Activated gamma-delta T cell treated with Interleukin-2 at 50 U/mL for 16 hours (primary cell): ENCODE data around the gene BEAN1.
A peak's percentile ranks its signal among the peaks of the same experiment; 100 is the strongest.

Experiments
- DNase-seq: peaks from one replicate; pipeline ENCODE4 v3.0.0-alpha.2; 2020

The BEAN1 gene

DNA sequence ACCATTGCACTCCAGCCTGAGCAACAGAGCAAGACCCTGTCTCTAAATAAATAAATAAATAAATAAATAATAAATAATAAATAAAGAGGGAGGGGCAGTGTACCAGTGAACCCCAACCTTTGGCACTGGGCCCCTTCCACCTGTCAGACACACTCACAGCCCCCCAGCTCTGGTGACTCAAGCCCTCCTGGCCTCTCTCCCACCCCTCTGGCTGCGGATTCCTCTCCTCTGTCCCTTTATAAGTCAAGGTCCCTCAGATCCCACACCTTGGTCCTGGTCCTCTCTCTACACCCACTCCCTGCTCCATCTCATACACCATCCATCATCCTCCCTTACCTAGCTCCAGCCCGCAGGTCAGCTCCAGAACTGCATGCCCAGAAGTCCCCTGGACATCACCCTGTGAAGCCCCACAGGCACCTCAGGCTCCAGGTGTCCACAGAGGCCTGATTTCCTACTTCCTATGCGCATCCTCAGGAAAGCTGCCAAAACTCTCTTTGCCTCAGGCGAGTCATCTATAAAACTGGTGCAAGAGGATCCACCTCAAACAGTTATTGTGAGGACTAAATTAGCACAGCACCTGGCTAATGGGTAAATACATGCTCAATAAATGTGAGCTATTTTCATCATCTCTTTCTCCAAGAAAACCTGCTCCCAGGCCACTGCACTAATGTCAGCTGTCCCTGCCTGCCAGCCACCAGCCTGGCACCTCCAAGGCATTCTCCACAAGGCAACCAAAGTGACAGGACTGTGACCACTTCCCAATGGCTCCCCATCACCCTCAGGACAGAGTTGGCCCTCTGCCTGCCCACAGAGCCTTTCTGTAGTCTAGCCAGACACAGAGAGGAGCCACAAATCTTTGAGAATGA lies 46.8 kb downstream of the BEAN1 start:
- DNase-seq, result no peak

DNA sequence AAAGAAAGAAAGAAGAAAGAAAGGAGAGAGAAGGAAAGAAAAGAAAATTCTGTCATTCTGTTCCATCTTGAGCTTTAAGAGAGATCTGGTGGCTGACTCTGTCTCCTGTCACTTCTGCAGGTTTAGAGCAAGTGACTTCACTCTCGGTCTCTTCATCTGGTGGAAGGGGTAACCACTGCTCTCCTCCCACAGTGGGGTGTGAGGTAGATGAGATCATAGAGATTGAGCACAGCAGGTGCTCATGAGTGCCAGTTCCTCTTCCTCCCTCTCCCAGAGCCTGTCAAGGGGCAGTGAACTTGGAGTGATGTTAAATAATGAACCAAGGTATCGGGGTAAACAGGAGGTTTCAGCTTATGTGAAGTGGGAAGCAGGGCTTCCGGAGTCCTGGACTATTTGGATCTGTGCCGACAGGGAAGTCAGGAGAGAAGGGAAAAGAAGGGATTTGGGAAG lies 47.7 kb downstream of the BEAN1 start:
- DNase-seq, result peak; percentile 65

DNA sequence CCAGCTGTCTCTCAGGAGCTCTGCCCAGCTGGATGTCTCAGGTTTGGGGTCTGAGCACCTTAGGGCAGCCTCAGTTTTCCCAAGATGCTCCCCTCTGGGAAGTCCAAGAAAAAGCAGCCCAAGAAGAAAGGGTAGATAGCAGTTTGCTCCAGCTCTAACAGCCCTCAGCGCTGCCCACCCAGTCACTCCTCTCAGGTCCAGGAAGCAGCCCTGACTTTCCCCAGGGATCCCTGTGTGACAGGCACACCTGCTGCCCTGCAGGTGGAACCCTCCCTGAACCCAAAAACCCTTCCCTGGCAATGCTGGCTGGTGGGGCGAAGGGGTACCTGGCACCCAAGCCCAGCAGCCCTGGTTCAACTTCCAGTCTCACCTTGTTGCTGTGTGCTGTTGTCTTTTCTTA lies 48.1 kb downstream of the BEAN1 start:
- no peak for DNase-seq

DNA sequence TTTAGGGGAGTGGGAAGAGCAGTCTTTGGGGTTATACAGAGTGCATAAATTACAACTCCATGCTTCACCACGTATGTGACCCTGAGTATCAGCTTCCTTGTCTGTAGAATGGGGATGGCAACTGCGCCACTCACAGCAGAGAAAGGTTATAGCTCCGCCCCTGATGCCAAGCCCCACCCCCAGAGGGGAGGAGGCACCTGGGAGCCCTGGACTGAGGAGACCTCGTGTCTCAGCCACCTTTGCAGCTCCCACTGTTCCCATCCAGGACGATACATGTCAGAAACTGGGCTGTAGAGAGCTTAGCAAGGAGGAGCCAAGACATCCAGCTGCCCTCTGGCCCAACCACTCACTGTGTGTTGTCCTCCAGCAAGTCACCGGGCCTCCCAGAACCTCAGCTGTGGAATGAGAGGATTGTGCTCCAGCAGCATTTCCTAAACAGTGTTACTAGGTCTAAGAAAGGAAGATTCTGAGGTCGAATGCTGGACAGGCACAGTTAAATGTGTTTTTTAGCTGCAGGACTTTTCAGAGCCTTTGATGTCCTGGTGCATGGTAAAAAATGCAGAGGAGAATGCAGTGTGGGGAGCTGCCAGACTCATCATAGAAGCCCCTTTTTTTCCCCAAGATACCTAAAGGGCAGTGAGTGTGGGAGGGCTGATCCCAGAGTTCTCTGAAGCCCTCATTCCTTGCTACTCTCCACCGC lies 49.4 kb downstream of the BEAN1 start:
- peak; percentile 25 for DNase-seq

DNA sequence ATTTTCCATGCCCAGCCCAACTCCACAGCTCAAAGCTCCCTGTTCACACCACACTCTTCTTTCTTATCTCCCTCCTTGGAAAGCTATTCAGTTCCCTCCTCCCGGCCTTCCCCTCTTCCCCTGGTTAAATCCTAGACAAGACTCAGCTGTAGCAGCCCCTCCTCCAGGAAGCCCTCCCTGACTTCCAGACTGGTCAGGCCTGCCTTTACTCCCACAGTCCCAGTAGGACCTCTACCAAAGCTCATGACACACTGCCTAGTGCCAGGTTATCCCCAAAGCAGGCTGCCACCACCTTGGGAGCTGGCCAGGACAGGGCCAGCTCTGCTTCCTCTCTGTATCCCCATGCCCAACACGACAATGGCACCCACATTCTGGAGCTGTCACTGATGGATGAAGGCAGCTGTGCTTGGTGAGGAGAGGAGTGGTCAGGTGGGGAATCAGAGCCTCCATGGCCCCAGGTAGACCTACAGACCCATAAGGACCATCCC lies 50.0 kb downstream of the BEAN1 start:
- DNase-seq, result no peak

DNA sequence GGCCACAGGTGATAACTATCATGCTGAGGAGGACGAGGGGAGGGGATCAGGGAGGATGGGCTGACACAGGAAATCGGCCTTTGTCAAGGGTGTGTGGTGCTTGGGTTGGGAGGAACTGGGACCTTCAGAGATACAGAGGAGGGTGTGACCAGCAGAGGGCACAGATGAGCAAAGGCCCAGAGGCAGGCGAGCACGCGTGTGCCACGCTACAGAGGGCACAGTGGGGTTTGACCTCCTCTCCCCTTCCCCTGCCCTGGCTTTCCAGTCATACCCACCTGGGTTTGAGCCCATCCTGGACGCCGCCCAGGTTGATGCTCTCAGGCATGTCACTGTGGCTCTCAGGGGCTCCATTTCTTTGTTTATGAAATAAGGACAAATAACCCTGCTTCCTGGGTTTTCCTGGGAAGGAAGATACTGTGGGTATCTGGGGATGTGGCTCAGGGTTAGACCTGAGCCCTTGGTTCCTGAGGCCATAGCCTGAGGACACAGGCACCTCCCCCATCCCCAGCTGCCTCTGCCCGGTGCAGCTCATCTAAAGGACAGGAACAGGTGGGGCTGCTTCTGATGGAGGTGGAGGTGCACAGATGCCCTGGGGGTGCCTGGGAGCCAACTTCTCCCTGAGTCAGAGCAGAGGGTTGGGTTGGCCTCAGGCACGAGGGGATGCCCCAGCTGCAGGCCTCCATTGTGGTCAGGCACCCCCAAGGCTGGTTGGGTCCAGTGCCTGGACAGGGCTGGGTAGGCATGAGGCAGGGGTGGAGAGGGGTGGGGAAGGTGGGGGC lies 51.8 kb downstream of the BEAN1 start:
- DNase-seq, result peak; percentile 78

DNA sequence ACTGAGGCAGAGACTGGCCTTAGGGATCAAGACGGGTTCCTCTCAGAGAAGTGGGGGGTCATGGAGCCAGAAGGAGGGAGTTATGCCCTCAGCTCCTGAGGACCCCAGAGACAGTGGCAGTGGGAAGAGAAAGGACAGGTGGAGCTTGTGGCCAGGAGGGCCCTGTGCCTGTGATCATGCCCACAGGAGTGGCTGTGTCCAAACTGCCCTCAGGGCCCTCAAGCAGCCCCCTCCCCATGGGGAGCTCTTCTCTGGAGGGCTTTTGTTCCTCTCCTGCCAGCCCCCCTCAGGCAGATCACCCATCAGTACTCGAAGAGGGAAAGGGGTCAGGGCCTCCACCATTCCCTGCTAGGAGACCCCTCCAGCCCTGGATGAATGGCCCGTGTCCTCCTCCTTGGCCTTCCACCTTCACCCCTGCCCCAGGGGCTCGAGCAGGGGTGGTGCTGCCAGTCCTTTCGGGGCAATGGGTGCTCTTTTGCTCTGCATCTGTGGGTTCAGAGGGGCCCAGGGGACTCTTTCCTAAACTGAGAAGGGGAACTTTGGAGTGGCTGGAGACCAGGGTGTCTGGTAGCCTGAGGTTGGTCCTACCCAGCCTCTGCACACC lies 52.7 kb downstream of the BEAN1 start:
- DNase-seq, result no peak

DNA sequence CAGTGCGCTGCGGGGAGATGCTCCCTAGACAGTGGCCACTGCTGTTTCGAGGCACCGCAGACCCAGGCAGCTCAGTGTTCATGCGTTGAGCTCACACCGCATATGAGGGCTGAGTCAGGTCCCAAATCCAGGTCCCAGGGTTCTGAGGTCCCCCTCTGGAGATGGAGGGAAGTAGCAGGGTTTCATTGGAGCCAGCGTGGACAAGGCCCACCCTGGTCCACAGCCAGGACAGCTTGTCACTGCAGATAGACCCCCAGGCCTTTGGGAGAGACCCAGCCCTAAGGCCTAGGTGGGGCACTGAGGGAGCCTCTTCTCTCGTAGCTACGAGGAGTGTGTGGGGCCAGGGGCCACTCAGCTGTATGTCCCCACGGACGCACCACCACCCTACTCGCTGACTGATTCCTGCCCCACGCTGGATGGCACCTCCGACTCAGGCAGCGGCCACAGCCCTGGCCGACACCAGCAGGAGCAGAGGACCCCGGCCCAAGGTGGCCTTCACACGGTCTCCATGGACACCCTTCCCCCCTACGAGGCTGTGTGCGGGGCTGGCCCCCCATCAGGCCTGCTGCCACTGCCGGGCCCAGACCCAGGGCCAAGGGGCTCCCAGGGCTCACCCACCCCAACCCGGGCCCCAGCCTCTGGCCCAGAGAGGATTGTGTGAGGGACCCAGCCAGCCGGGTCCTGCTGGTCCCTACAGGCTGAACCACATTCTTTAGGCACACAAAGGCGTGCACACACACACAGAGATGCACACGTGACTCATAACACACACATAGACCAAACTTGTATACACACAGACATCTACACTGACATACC lies 53.4 kb downstream of the BEAN1 start:
- DNase-seq, result no peak

DNA sequence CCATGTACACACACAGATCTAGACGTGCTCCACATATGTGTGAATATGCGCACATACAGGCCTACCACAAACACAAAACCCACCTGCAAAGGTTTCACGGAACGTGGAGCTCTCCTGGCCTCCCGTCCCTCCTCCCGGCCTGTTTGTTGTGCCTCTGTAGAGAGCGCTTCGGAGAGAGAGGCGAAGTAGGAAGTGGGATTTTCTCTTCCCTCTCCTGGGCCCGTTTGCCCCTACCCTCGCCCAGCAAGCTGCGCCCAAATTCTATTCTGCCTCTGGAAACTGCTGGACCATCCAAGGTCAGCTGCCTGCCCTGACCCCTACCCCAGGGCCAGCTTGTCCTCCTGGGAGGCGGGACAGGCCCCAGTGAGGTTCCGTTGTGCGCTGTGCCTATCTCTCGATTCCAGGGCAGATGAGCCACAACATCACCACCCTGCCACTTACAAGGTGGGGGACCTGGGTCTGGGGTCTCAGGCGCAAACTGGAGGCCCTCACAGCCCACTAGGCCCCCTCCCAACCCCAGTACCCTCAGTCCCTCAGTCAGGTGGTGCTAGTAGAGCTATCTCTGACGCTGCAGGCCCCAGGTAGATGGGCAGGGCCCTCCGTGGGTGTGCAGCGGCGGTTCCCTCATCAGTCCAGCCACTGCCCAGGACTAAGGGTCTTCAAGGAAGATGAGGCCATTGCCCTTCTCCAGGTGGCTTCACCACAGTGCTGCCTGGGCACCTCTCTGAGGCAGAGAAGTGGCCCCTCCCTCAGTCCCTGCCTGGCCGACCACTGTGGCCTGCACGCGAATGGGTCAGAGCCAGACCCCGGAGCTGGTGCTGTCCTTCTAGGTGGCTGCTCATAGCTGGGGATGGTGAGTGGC lies 54.2 kb downstream of the BEAN1 start:
- no peak for DNase-seq

DNA sequence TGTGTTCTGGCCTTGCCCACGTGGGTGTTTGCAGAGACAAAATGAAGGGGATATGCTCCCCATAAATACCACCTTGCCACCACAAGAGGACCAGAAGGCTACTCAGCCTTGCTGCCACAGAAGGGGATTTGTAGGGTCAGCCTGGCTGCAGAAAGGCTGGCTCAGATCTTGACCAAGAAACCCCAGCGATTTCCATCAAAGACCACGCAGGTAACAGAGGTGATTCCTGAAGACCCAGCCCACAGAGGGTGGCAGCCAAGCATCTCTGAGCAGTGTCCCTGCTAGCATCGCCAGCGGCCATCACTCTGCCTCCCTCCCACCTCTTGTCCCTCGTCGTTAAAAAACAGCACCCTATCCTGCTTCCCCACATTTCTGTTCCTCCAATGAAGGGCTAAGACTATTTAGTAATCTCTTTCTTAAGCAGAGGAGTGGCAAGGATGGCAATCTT lies 54.9 kb downstream of the BEAN1 start:
- no peak for DNase-seq

DNA sequence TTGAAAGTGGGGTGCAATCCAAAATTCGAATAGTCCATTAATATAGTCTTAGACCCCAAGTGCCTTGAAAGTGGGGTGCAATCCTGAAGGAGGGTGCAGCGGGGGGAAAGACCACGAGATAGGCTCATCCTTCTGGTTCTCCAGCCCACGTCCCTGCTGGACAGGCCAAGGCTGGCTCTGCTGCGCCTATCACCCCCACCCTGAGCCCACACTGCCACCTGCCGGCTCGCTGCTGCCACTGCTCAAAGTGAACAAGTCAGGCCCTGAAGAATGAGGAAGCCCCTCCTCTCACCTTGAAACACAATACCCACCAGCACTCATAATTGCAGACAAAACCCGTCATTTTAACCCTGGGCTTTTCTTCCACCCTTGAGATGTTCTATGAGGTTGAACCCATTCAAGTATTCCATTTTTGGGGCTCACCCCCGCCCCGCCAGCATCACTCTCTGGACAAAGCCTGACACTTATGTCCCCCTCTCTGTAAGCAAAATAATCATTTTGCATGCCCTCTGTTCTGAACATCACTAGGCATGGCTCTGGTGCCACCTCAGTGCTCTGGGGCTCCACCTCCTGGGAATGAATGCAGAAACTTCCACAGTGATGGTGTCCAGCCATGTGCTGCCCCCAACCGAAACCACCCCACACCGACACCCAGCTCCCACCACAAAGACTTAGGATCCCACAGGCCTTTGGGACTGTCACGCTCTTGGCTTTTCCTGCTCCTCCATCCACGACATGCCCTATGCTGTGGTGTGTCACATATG lies 56.8 kb downstream of the BEAN1 start:
- peak; percentile 73 for DNase-seq

DNA sequence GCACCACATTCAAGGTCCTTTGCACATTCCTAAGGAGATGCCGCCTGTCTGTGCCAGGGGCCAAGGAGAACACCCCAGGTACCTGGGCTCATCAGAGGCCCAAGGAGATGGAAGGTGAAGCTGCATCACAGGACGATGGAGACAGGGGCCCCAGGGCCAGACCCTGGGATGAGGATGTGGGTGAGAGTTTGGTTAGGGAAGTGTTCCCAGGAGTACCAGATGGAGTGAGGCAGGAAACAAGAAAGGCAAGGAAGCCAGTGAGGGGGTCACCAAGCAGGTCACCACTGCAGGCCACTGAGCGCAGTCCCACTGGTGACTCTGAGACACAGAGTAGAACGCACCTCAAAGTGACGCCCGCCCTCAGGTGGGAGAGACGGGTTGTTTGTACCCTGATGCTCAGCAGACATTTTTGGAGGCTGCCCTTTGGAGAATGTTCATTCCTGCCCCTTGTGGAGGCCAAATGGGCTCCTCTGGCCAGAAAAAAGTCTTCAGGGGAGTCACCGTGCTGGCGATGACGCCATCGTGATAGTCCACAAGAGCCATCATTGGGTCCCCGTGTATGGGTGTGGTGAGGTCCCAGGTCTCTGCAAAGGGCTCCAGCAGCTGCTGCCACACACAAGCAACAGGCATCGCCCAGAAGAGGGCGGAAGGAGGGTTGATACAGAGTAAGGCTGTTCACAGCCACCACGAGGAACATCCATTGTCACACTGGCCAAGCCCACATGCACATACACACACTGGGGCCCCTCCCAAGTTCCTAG lies 57.5 kb downstream of the BEAN1 start:
- DNase-seq, result no peak

DNA sequence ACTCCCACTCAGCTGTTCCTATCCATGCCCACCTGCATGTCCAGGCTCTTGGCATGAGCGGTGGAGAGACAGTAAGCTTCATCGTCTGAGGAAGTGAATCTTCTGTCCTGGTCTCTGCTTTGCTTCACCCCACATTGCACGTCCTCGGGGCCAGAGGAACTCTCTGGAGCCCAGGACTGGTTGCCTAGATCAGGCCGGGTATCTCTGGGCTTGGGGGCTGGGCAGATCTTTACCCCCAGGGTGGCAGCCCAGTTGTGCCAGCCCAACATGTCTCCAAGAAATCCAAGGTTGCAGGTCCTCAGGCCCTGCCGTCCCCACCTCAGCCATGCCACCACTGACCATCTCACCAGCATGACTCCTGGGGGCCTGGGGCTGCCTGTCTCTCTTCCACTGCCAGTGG lies 58.3 kb downstream of the BEAN1 start:
- DNase-seq, result no peak

DNA sequence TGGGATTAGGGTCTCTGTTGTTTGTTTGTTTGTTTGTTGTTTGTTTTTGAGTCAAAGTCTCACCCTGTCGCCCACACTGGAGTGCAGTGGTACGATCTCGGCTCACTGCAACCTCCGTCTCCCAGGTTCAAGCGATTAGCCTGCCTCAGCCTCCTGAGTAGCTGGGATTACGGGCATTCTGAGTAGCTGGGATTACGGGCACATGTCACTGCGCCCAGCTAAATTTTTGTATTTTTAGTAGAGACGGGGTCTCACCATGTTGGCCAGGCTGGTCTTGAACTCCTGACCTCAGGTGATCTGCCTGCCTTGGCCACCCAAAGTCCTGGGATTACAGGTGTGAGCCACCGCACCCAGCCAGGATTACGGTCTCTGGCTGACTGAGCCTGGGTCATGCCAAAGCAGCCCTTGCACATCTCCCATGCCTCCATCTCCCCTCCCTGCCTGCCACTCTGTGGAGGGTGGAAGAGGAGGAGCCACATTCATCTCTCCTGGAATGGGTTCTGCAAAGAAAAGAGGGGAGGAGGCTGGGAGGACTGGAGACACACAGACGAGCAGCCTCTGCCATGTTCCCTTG lies 59.2 kb downstream of the BEAN1 start:
- DNase-seq, result no peak

DNA sequence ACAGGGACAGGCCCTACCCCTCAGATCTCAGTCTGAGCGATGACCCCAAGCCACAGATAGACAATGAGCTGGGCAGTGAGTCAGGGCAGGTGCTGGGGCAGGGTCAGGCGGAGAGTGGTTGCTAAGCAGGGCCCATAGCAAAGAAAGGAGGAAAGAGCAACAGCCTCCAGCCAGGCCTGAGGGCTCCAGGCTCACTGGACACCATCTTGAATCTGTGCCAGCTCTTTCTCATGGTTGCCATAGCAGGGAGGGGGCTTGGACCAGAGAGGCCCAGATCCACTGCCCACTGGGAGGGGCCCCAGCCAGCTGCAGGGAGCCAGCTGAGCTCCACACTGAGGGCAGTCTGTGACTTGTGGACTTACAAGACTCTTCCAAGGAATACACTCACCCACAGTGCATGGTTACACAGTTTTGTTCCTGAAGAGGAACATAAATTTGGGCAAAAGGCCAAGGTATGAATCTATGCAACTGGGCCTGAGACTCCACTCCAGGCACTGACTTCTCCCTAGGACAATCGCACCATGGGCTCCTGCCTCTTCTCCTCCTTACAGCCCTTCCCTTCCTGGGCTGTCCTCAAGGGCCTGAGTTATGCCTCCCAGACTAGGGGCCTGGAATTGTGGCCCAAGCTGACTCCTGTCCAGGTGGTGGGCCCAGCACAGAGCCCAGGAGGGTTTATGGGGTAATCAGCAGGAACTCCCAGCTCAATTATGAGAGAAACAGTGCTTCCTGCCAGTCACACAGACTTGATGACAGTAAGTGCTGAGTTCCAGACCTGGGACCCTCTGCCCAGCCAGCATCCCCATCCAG lies 59.9 kb downstream of the BEAN1 start:
- DNase-seq, result no peak

DNA sequence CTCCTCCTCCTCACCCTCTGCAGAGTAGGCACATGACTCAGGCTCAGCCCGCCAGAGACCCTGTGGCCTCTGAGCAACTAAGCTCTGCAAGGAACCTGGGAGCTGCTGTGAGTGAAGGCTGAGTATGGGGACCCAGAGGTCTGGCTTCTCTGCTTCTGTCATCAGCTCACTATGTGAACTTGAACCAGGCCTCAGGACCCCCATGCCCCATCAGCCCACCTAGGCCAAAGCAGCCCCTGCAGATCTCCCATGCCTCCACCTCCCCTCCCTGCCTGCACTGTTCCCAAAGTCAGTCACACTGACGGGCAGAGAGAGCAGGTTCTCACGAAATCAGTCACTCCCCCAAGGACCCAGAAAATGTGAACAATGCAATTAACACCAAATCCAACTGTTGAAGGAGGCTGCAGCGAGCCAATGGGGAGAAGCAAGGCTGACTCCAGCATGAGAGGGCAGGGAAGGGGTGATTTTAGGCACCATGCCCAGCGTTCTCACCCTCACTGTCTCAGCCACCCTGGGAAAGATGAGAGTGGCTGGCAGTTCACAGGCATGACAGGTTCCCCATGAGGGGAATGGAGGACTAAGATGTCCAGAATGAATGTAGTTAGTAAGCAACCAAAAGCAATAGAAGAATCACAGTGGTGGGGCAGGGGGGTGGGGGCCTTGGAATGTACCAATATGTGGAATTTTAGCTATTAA lies 60.6 kb downstream of the BEAN1 start:
- DNase-seq, result no peak

DNA sequence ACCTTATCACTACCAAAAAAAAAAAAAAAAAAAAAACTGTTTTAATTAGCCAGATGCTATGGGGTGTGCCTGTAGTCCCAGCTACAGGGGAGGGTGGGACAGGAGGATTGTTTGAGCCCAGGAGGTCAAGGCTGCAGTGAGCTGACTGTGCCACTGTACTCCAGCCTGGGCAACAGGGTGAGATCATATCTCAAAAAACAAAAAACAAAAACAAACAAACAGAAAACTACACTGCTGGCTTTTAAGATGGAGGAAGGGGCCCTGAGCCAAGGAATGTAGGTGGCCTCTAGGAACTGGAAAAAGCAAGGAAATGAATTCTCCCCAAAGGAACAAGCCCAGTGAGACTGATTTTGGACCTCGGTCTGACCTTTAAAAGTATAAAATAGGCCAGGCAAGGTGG lies 61.4 kb downstream of the BEAN1 start:
- DNase-seq, result no peak
